Measurements from ENCODE around the gene TMEM209.

DNA sequence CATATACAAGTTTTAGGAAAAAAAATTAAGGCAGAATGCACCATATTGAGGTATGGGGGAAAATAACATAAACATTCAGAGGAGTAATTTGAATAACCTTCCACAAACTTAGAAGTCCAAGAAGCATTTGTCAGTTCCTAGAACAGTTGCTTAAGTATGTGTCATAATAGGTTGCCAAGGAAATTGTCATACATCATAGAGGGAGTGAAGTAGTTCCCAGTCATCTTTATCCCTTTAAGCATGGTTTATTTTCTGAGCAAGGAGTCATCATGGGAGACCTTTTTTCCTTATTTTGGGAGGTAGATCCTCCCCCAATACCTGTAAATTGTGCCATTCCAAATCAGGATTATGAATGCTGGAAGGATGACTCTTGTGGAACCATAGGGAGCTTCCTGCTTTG is 2.4 kb upstream of the TMEM209 start, which contains the start of gene SSMEM1:
- TF ChIP-seq, protein P1, sequence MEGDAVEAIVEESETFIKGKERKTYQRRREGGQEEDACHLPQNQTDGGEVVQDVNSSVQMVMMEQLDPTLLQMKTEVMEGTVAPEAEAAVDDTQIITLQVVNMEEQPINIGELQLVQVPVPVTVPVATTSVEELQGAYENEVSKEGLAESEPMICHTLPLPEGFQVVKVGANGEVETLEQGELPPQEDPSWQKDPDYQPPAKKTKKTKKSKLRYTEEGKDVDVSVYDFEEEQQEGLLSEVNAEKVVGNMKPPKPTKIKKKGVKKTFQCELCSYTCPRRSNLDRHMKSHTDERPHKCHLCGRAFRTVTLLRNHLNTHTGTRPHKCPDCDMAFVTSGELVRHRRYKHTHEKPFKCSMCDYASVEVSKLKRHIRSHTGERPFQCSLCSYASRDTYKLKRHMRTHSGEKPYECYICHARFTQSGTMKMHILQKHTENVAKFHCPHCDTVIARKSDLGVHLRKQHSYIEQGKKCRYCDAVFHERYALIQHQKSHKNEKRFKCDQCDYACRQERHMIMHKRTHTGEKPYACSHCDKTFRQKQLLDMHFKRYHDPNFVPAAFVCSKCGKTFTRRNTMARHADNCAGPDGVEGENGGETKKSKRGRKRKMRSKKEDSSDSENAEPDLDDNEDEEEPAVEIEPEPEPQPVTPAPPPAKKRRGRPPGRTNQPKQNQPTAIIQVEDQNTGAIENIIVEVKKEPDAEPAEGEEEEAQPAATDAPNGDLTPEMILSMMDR (IDR thresholded peaks at IDR 0.05; ENCODE audit: low read depth, low read length), result no peak
- no peak for TF ChIP-seq POLR2A (IDR thresholded peaks at IDR 0.05; ENCODE audit: extremely low read depth, insufficient read length)
